SK-N-SH (cell line): ENCODE results near the gene CISD3. TPM values are rescaled to one million over a fixed set of nuclear protein-coding genes. Genes with fewer than 3 reads are reported as not detected.

ENCODE experiments used
- CTCF ChIA-PET: fragments of 300-600, 350-600 bp; formaldehyde crosslinking; extraction: SDS; loops from one replicate; lab custom pipeline; 2021; lab: Yijun Ruan, JAX
- POLR2A ChIA-PET: fragments of 350-600 bp; sonication (Branson Sonifier 250); formaldehyde crosslinking; extraction: SDS; loops from one replicate; lab custom pipeline; 2020; ENCODE audit warnings: antibody characterized with exemption, inconsistent platforms; lab: Yijun Ruan, JAX
- DNase-seq: peaks from one replicate; pipeline ENCODE4 v3.0.0; 2012
- H2AFZ ChIP-seq: fragments of 200-600 bp; sonication (generic); 2 replicates; pipeline ENCODE4 v1.8.1; 2016; ENCODE audit warnings: antibody characterized with exemption, mild to moderate bottlenecking, low read depth
- H3F3A ChIP-seq: fragments of 200-600 bp; sonication (generic); replicated peaks from 2 replicates; pipeline ENCODE3; 2016; ENCODE audit warnings: antibody characterized with exemption, mild to moderate bottlenecking; ENCODE audit not compliant: insufficient read depth
- H3K27ac ChIP-seq, 2 experiments: fragments of 200-500 bp in 1 of 2; fragments of 200-600 bp in 1 of 2; sonication (Bioruptor generic) in 1 of 2; sonication (generic), shearing (Covaris generic) in 1 of 2; 2 replicates each; pipeline versions ENCODE4 v1.5.1 to v1.6.1; 2014 to 2016; ENCODE audit warnings: low read depth in 2 of 2, inconsistent platforms in 1 of 2, low read length in 1 of 2, mild to moderate bottlenecking in 1 of 2, mixed read lengths in 1 of 2
- H3K27me3 ChIP-seq: fragments of 200-600 bp; sonication (generic), shearing (Covaris generic); 2 replicates; pipeline ENCODE4 v1.6.1; 2016; ENCODE audit warnings: mixed run types; ENCODE audit not compliant: insufficient read depth
- H3K36me3 ChIP-seq, 2 experiments: fragments of 200-500 bp in 1 of 2; fragments of 200-600 bp in 1 of 2; sonication (Bioruptor generic) in 1 of 2; sonication (generic) in 1 of 2; replicated peaks in 1 of 2; 2 replicates each; pipeline versions ENCODE3 to v1.5.1; 2014 to 2016; ENCODE audit warnings: low read length in 1 of 2, mild to moderate bottlenecking in 1 of 2; ENCODE audit not compliant: insufficient read depth in 2 of 2, control insufficient read depth in 1 of 2
- H3K4me1 ChIP-seq, 2 experiments: fragments of 200-500 bp in 1 of 2; fragments of 200-600 bp in 1 of 2; sonication (Bioruptor generic) in 1 of 2; sonication (generic), shearing (Covaris generic) in 1 of 2; 2 replicates each; pipeline versions ENCODE4 v1.5.1 to v1.6.1; 2014 to 2016; ENCODE audit warnings: low read depth in 1 of 2, low read length in 1 of 2, mixed run types in 1 of 2; ENCODE audit not compliant: insufficient read depth in 2 of 2, control insufficient read depth in 1 of 2
- H3K4me2 ChIP-seq: fragments of 200-600 bp; sonication (generic), shearing (Covaris generic); 2 replicates; pipeline ENCODE4 v1.6.1; 2017; ENCODE audit warnings: mixed run types
- H3K4me3 ChIP-seq, 2 experiments: fragments of 200-500 bp in 1 of 2; fragments of 200-600 bp in 1 of 2; sonication (Bioruptor generic) in 1 of 2; sonication (generic), shearing (Covaris generic) in 1 of 2; 2 replicates each; pipeline versions ENCODE4 v1.5.1 to v1.8.1; 2014 to 2016; ENCODE audit warnings: low read depth in 2 of 2, inconsistent platforms in 1 of 2, low read length in 1 of 2, mild to moderate bottlenecking in 1 of 2, mixed read lengths in 1 of 2, moderate library complexity in 1 of 2
- H3K79me2 ChIP-seq: fragments of 200-600 bp; sonication (generic); 2 replicates; pipeline ENCODE4 v1.8.1; 2017; ENCODE audit warnings: mild to moderate bottlenecking; ENCODE audit not compliant: insufficient read depth
- H3K9ac ChIP-seq: fragments of 200-600 bp; sonication (generic); 2 replicates; pipeline ENCODE4 v1.6.1; 2017; ENCODE audit warnings: mixed run types
- H3K9me2 ChIP-seq: fragments of 200-600 bp; sonication (generic); 2 replicates; pipeline ENCODE4 v1.6.1; 2017; ENCODE audit warnings: mixed run types
- H3K9me3 ChIP-seq: fragments of 200-600 bp; sonication (generic); 2 replicates; pipeline ENCODE4 v1.6.1; 2017; ENCODE audit warnings: mixed run types, mild to moderate bottlenecking, moderate library complexity
- H4K20me1 ChIP-seq: fragments of 200-600 bp; sonication (generic); 2 replicates; pipeline ENCODE4 v1.6.1; 2017; ENCODE audit warnings: mild to moderate bottlenecking, mixed run types; ENCODE audit not compliant: insufficient read depth
- CHD2 ChIP-seq: fragments of 150-350 bp; IDR thresholded peaks from 2 replicates; pipeline ENCODE4 v1.6.1; 2018; ENCODE audit warnings: low read length; ENCODE audit not compliant: partially characterized antibody
- ELF1 ChIP-seq: IDR thresholded peaks from 2 replicates; pipeline ENCODE4 v1.4.0; 2012
- EZH2phosphoT487 ChIP-seq: fragments of 200-600 bp; sonication (generic); IDR thresholded peaks from 2 replicates; pipeline ENCODE4 v1.6.1; 2017; ENCODE audit warnings: low read depth, mixed run types, mild to moderate bottlenecking, antibody characterized with exemption, moderate library complexity, borderline replicate concordance
- FOXJ3 ChIP-seq: sonication (generic); formaldehyde crosslinking; IDR thresholded peaks from 2 replicates; pipeline ENCODE4 v1.5.1; 2020; ENCODE audit warnings: mild to moderate bottlenecking, missing genetic modification reagents
- FOXM1 ChIP-seq: IDR thresholded peaks from 2 replicates; pipeline ENCODE4 v1.4.0; 2012; ENCODE audit warnings: low read depth, mild to moderate bottlenecking
- GABPA ChIP-seq: IDR thresholded peaks from 2 replicates; pipeline ENCODE4 v1.4.0; 2012; ENCODE audit warnings: low read depth, mild to moderate bottlenecking
- IRF3 ChIP-seq: fragments of 150-350 bp; IDR thresholded peaks from 2 replicates; pipeline ENCODE4 v1.6.1; 2016; ENCODE audit warnings: mild to moderate bottlenecking, low read depth, low read length
- JUND ChIP-seq: IDR thresholded peaks from 2 replicates; pipeline ENCODE4 v1.4.0; 2012
- MAX ChIP-seq: IDR thresholded peaks from 2 replicates; pipeline ENCODE4 v1.4.0; 2012; ENCODE audit warnings: low read depth
- MEF2A ChIP-seq: IDR thresholded peaks from 2 replicates; pipeline ENCODE4 v1.4.0; 2012; ENCODE audit warnings: low read depth, borderline replicate concordance
- MXI1 ChIP-seq: IDR thresholded peaks from 2 replicates; pipeline ENCODE4 v1.6.1; 2012; ENCODE audit warnings: mild to moderate bottlenecking, low read depth, low read length, improper control_type of control experiment
- PBX3 ChIP-seq: IDR thresholded peaks from 2 replicates; pipeline ENCODE4; 2012
- POLR2AphosphoS5 ChIP-seq: IDR thresholded peaks from 2 replicates; pipeline ENCODE4 v1.6.1; 2012; ENCODE audit warnings: low read depth, low read length
- RCOR1 ChIP-seq: fragments of 150-350 bp; IDR thresholded peaks from 2 replicates; pipeline ENCODE4 v1.6.1; 2017; ENCODE audit warnings: antibody characterized with exemption, low read length
- REST ChIP-seq: IDR thresholded peaks from 2 replicates; pipeline ENCODE4 v1.6.1; 2012; ENCODE audit warnings: mild to moderate bottlenecking, low read depth, low read length, moderate library complexity
- RFX5 ChIP-seq: IDR thresholded peaks from 2 replicates; pipeline ENCODE4 v1.6.1; 2012; ENCODE audit warnings: mild to moderate bottlenecking, improper control_type of control experiment, low read length
- RXRA ChIP-seq: IDR thresholded peaks from 2 replicates; pipeline ENCODE4 v1.4.0; 2012; ENCODE audit warnings: low read depth, mild to moderate bottlenecking, borderline replicate concordance
- SIN3A ChIP-seq: IDR thresholded peaks from 2 replicates; pipeline ENCODE4 v1.6.1; 2012; ENCODE audit warnings: low read depth, mild to moderate bottlenecking, low read length, moderate library complexity, borderline replicate concordance
- SMC3 ChIP-seq: IDR thresholded peaks from 2 replicates; pipeline ENCODE4 v1.6.1; 2012; ENCODE audit warnings: low read depth, low read length, improper control_type of control experiment
- TAF1 ChIP-seq: IDR thresholded peaks from 2 replicates; pipeline ENCODE4 v1.6.1; 2012; ENCODE audit warnings: low read depth, mild to moderate bottlenecking, low read length, moderate library complexity, borderline replicate concordance
- TCF12 ChIP-seq: IDR thresholded peaks from 2 replicates; pipeline ENCODE4 v1.4.0; 2012
- USF1 ChIP-seq: IDR thresholded peaks from 2 replicates; pipeline ENCODE4 v1.4.0; 2012; ENCODE audit warnings: low read depth, borderline replicate concordance
- USF2 ChIP-seq: fragments of 150-350 bp; IDR thresholded peaks from 2 replicates; pipeline ENCODE4 v1.6.1; 2017; ENCODE audit warnings: antibody characterized with exemption, low read length, low read depth, borderline replicate concordance
- ZBTB33 ChIP-seq: IDR thresholded peaks from 2 replicates; pipeline ENCODE4 v1.4.0; 2012; ENCODE audit warnings: low read depth, borderline replicate concordance
- WGBS: methylation state at CpG from one replicate; pipeline ENCODE4 v1.1.6; 2017; ENCODE audit warnings: low lambda C conversion rate; 5-methylcytosine and 5-hydroxymethylcytosine counted together
- polyA plus RNA-seq, 3 experiments: library from polyadenylated mRNA; depleted of rRNA; stranded (reverse); fragments of >200 nt; gene quantifications; 2 replicates each; pipeline ENCODE4 v1.2.3, GENCODE V29; 2012

The CISD3 gene
- polyA plus RNA-seq, 1 of the 3 experiments (the other 2 are of a cell fraction) = 16.5 TPM

GRCh38 chr17:38751808-38752307 lies 21.7 kb downstream of the CISD3 start:
- CTCF ChIA-PET = interaction anchor here (1.0 to 3.7 kb wide), 7 partner anchors 9 to 401 kb away, joined by 3 to 30 read pairs (median 3); no protein-coding TSS in a partner anchor
- H4K20me1 ChIP-seq = peaks cover 2% of the 10 kb centered on the region; the same call in 1 of the 2 replicates
- H3K27me3 ChIP-seq = no peaks in the 10 kb centered on the region
- peak overlapping the region; percentile 64 for H3K9ac ChIP-seq
- H3K9me3 ChIP-seq = no peaks in the 10 kb centered on the region
- peak; percentile 73 for DNase-seq
- H3K4me2 ChIP-seq = peak overlapping the region; percentile 100
- WGBS = 1% methylated on average over 41 of the region's 44 CpGs
- H3K4me3 ChIP-seq = peak overlapping the region; percentile 91 to 93
- H3K9me2 ChIP-seq = no peaks in the 10 kb centered on the region
- peak overlapping the region; percentile 74 to 91 for H3K27ac ChIP-seq
- peaks cover 3% of the 10 kb centered on the region for H3F3A ChIP-seq
- peaks cover 0 to 20% of the 10 kb centered on the region in 2 experiments; a peak in 1 of 4 replicates for H3K4me1 ChIP-seq
- peaks cover 63% of the 10 kb centered on the region for H3K79me2 ChIP-seq
- H3K36me3 ChIP-seq = peaks cover 11 to 17% of the 10 kb centered on the region in 2 experiments
- POLR2A ChIA-PET = interaction anchor here (0.5 to 2.7 kb wide), 6 partner anchors 9 to 118 kb away, joined by 3 to 12 read pairs (median 4); partner anchors contain the start of gene LASP1
- H2AFZ ChIP-seq = peak overlapping the region; percentile 87
- no peak for TF ChIP-seq FOXJ3 (CRISPR knock-in tag)
- TF ChIP-seq PBX3 = no peak
- TF ChIP-seq MAX = no peak
- TF ChIP-seq RFX5 = no peak
- TF ChIP-seq SMC3 = no peak
- no peak for TF ChIP-seq TAF1
- no peak for TF ChIP-seq USF2
- no peak for TF ChIP-seq MEF2A
- no peak for TF ChIP-seq SIN3A
- no peak for TF ChIP-seq RXRA
- no peak for TF ChIP-seq IRF3
- no peak for TF ChIP-seq CHD2
- no peak for TF ChIP-seq TCF12
- TF ChIP-seq MXI1 = no peak
- no peak for TF ChIP-seq USF1
- no peak for TF ChIP-seq JUND
- TF ChIP-seq RCOR1 = peak; percentile 53; the same call in 1 of the 2 replicates
- no peak for TF ChIP-seq ELF1
- TF ChIP-seq GABPA = no peak
- no peak for TF ChIP-seq ZBTB33
- no peak for TF ChIP-seq FOXM1
- TF ChIP-seq POLR2AphosphoS5 = peak; percentile 51; the same call in 1 of the 2 replicates
- 0 out of 2 replicates have a peak, but pooled peaks have one; percentile 45 for TF ChIP-seq REST
- TF ChIP-seq EZH2phosphoT487 = no peak
